K562 (cell line): ENCODE data around the gene RPLP2. TPM values are rescaled to one million over a fixed set of nuclear protein-coding genes. Genes with fewer than 3 reads are reported as not detected.

Source experiments
- BCOR ChIP-seq: fragments of 450-650 bp; IDR thresholded peaks from 2 replicates; pipeline ENCODE4 v1.6.1; 2016
- BRF2 ChIP-seq: IDR thresholded peaks from 3 replicates; pipeline ENCODE4 v1.6.1; 2011; ENCODE audit warnings: borderline replicate concordance, mild to moderate bottlenecking; ENCODE audit not compliant: insufficient read length, insufficient read depth
- E2F5 ChIP-seq: sonication (generic); formaldehyde crosslinking; IDR thresholded peaks from 2 replicates; pipeline ENCODE4 v1.8.0; 2022; ENCODE audit warnings: mild to moderate bottlenecking, missing genetic modification reagents
- EP400 ChIP-seq: fragments of 450-650 bp; IDR thresholded peaks from 2 replicates; pipeline ENCODE4 v1.6.1; 2017; ENCODE audit warnings: antibody characterized with exemption, mild to moderate bottlenecking, moderate library complexity
- KHSRP ChIP-seq: fragments of 450-650 bp; IDR thresholded peaks from 2 replicates; pipeline ENCODE4 v1.6.1; 2017
- MEIS2 ChIP-seq: fragments of 450-650 bp; IDR thresholded peaks from 2 replicates; pipeline ENCODE4 v1.6.1; 2014; ENCODE audit warnings: mild to moderate bottlenecking; ENCODE audit not compliant: partially characterized antibody
- MTA3 ChIP-seq: fragments of 450-650 bp; formaldehyde crosslinking; IDR thresholded peaks from 2 replicates; pipeline ENCODE4 v1.6.1; 2017; ENCODE audit warnings: mild to moderate bottlenecking, borderline replicate concordance
- MYC ChIP-seq, 2 experiments: fragments of 250-450 bp in 1 of 2; sonication (Bioruptor Pico) in 1 of 2; IDR thresholded peaks; 2 replicates each; pipeline versions ENCODE4 v1.5.1 to v1.6.1; 2012 to 2021; ENCODE audit warnings: low read depth in 2 of 2, borderline replicate concordance in 1 of 2, improper control_type of control experiment in 1 of 2, low read length in 1 of 2, mild to moderate bottlenecking in 1 of 2, moderate library complexity in 1 of 2
- NCOA2 ChIP-seq, 2 experiments: fragments of 450-650 bp; IDR thresholded peaks; 2 replicates each; pipeline ENCODE4 v1.6.1; 2018; ENCODE audit warnings: mild to moderate bottlenecking in 2 of 2, moderate library complexity in 1 of 2; ENCODE audit not compliant: partially characterized antibody in 2 of 2
- PCBP2 ChIP-seq: fragments of 200-400 bp; formaldehyde crosslinking; IDR thresholded peaks from 2 replicates; pipeline ENCODE4 v1.6.1; 2018; ENCODE audit warnings: low read length, low read depth, mild to moderate bottlenecking, moderate library complexity; ENCODE audit not compliant: poor library complexity, severe bottlenecking
- RREB1 ChIP-seq: fragments of 250-450 bp; sonication (Bioruptor Pico); IDR thresholded peaks from 2 replicates; pipeline ENCODE4 v1.4.0; 2020
- SRSF1 ChIP-seq: fragments of 200-400 bp; formaldehyde crosslinking; IDR thresholded peaks from 2 replicates; pipeline ENCODE4 v1.6.1; 2017; ENCODE audit warnings: mild to moderate bottlenecking, low read depth, low read length, moderate library complexity
- ZNF589 ChIP-seq: fragments of 200-800 bp; sonication (Bioruptor generic); IDR thresholded peaks from 2 replicates; pipeline ENCODE4 v1.6.1; 2016; ENCODE audit warnings: low read depth, missing genetic modification characterization, missing compliant biosample characterization
- ZNF740 ChIP-seq, 3 experiments: fragments of 200-800 bp in 1 of 3; sonication (Bioruptor generic) in 1 of 3; sonication (generic) in 1 of 3; formaldehyde crosslinking in 1 of 3; IDR thresholded peaks; 2 replicates each; pipeline versions ENCODE4 v1.6.1 to v1.8.0; 2016 to 2022; ENCODE audit warnings: mild to moderate bottlenecking in 2 of 3, missing compliant biosample characterization in 2 of 3, missing genetic modification characterization in 2 of 3, missing genetic modification reagents in 1 of 3
- polyA plus RNA-seq, 8 experiments: library from polyadenylated mRNA; depleted of rRNA in 4 of 8; stranded (reverse) in 5 of 8; unstranded in 3 of 8; fragments of >200 nt; fragmentation: Nextera tagmentation in 2 of 8; fragmentation: Illumina TruSeq in 1 of 8; extraction: Ambion mirVana in 2 of 8; extraction: Trizol in 1 of 8; gene quantifications; 2 replicates each; pipeline versions ENCODE4 v1.2.1 to v1.2.3, GENCODE V29; 2011 to 2014; ENCODE audit warnings: inconsistent platforms in 1 of 8, missing spikeins in 1 of 8
- total RNA-seq, 7 experiments: library from RNA; depleted of rRNA in 6 of 7; stranded (reverse); fragments of >200 nt in 6 of 7; fragmentation: Illumina TruSeq in 2 of 7; extraction: Trizol in 2 of 7; gene quantifications; 2 replicates each; pipeline versions ENCODE4 v1.2.1 to v1.2.3, GENCODE V29; 2011 to 2021; ENCODE audit warnings: low replicate concordance in 1 of 7

Gene RPLP2
- total and polyA plus RNA-seq, 9 of the 15 experiments (the other 6 are each of a cell fraction or from before 2014, with no cell fraction given): 528 to 3,807 (median 1,633) TPM

- TF ChIP-seq RREB1 (CRISPR knock-in tag) (no peak), E2F5 (CRISPR knock-in tag) (peak; percentile 91), SRSF1 (no peak; the same call in 1 of the 2 replicates), PCBP2 (no peak), NCOA2 (IDR thresholded peaks at IDR 0.05; ENCODE audit: partially characterized antibody in 2 of 2) (no peak), EP400 (peak; percentile 99), MEIS2 (peak; percentile 45), BCOR (no peak; the same call in 1 of the 2 replicates), MYC (IDR thresholded peaks at IDR 0.05; ENCODE audit: low read depth, low read length) (peak; percentile 86), MYC (CRISPR knock-in tag; IDR thresholded peaks at IDR 0.05; ENCODE audit: borderline replicate concordance, low read depth) (peak; percentile 97), BRF2 (no peak), ZNF740 (CRISPR knock-in tag; IDR thresholded peaks at IDR 0.05) (0 out of 2 replicates have a peak, but pooled peaks have one; percentile 24), ZNF740 (tag; IDR thresholded peaks at IDR 0.05) (no peak), MTA3 (peak; percentile 93; the same call in 1 of the 2 replicates), ZNF589 (CRISPR knock-in tag) (0 out of 2 replicates have a peak, but pooled peaks have one; percentile 52), KHSRP (peak; percentile 98)
These were observed at the start of gene RPLP2 (continued) for GRCh38 chr11:809287-810039.
